ENCODE results near the gene CMKLR1.

CMKLR1 gene

DNA sequence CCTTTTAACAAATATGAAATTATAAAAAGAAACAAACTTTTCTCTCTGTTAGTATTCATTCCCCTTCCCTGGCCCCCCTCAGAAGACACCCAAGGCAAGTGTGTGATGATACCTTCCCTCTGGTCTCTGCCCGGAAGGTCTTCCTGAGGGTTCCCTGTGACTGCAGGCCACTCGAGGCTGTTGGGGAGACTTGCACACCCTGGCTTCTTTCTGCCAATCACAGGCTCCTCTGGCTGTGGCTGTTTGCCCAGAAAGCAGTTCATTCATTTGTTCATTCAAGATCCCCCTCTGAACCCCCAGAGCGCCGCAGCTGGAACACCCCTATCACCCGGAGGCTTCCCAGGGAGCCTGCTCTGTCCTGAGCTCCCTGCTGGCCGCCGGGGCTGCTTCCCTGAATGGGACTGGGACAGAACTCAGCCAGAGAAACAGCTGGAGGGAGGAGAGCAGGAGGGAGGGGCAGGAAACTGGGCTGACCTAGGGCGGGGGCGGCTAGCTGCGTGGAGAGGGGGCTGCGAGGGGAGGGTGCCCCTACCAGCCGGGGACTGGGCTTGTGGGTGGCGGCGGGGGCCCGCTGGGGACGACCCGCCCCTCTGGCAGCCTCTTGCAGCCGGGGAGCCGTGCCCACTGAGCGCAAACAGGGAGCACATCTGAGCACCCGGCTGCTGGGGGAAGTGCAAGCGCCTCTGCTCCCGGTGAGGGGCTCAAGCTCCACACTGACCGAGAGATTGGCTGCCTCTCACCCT is at the start of gene CMKLR1:
CMKLR1 (minus strand) TSS at position 397 of the 743 bp plus-strand sequence. CDS start 45,720 bp downstream, outside the sequence.
- no peak for DNase-seq

- no peak for DNase-seq
These were observed 48.7 kb upstream of the CMKLR1 start for GRCh38 chr12:108387771-108388170.

GRCh38 chr12:108386709-108387360 is 47.7 kb upstream of the CMKLR1 start:
- no peak for DNase-seq

DNA sequence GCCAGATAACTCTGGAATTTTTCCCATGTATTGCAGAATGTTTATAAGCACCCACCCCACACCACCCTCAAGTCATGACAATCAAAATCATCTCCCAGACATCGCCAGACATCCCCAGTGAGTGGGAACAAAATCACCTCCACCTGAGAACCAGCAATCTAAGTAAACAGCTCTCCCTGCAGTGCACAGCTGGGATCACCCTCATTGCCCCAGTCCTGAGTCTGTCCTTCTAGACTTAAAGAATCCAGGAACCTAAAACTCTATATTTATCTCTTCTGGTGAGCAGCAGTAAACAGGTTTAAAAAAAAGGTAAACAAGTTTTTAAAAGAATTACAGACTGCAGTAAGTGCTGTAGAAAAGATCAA is 43.3 kb upstream of the CMKLR1 start:
- DNase-seq = no peak

DNA sequence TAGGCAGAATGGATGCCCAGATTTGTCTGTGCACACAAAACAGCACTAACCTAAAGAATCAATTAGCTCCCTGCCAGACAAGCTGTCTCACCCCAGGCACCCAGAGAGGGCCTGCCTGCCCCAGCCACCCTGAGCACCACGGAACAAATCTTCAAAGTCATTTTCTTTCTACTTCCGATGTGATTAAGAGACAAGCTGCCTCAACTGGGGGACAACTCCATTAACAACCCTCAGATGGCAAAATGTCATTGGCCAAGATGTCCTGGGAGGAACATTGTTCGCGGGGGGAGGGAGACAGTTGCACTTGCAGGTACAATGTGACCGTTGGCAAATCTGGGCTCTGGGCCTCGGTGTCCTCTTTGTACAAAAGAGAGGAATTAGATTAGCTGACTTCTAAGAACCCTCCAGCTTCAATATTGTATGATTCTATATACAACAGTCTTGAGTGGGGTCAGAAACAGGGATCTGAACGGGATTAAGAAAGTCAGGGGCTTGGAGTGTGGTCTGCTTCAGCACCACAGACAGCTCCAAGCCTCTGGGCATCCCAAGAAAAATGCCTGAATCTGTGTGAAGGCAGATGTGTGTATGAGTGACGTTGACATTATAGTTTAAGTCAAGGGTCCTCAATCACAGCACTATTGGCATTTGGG is 42.8 kb upstream of the CMKLR1 start:
- no peak for DNase-seq

GRCh38 chr12:108380382-108380781 is 41.3 kb upstream of the CMKLR1 start:
- no peak for DNase-seq

DNA sequence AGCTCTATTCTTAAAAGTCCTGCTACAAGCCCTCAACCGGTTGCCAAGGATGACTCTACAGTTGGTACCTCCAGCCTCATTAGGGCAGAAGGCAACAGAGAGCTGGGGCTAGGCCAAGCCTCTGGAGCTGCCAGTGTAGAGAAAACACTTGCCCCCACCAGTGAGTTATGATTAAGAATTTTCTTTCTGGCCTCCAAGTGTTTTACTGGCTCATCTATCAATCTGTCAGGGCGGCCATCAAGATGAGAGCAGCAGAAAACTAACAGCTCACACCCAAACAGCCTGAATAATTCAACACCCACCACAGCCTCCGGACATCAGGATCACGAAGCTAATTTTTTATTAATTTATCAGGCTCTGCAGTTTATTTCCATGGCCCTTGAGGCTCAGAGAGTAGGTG is 40.7 kb upstream of the CMKLR1 start:
- no peak for DNase-seq

- DNase-seq = no peak
These were observed 39.8 kb upstream of the CMKLR1 start for GRCh38 chr12:108378926-108379325.

DNA sequence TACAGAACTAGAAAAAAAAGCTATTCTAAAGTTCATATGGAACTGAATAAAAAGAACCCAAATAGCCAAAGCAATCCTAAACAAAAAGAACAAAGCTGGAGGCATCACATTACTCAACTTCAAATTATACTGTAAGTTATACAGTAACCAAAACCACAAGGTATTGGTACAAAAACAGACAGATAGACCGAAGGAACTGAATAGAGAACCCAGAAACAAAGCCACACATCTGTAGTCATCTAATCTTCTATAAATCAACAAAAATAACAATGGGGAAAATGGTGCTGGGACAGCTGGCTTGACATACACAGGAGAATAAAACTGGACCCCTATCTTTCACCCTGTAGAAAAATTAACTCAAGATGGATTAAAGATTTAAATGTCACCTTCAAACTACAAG is 38.1 kb upstream of the CMKLR1 start:
- DNase-seq = no peak

- DNase-seq = no peak
These were observed 37.0 kb upstream of the CMKLR1 start for GRCh38 chr12:108375986-108376663.

- no peak for DNase-seq
These were observed 35.6 kb upstream of the CMKLR1 start for GRCh38 chr12:108374596-108375320.

- DNase-seq = no peak
These were observed 34.0 kb upstream of the CMKLR1 start for GRCh38 chr12:108373111-108373510.

GRCh38 chr12:108371801-108372344 is 32.8 kb upstream of the CMKLR1 start:
- DNase-seq = no peak

GRCh38 chr12:108370415-108370814 is 31.3 kb upstream of the CMKLR1 start:
- no peak for DNase-seq

DNA sequence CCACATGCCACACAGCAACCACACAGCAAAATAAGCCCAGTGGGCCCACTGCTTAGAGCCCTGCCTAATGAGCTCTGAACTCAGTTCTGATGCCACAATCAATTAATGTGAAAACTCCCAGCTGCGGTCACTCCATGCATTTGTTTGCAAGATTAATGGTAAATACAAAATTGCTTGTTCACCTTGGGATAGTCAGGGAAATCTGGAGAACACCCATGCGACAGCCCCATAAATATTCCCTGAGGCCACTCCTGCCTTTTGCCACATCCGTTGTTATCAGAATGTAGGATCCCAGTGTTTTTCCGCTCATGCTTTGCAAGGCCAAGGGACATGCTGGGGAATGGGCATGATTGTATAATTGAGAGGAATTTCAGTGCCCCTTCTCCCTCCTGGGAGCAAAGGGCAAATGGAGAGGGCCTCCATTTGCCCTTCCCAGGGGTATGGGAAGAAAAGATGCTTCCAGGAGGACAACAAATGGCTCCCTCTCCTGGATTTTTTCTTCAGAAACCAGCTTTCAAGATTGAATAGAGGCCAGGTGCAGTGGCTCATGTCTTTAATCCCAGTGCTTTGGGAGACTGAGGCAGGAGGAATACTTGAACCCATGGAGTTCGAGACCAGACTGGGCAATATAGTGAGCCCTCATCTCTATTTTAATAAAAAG is 30.8 kb upstream of the CMKLR1 start:
- DNase-seq = no peak

DNA sequence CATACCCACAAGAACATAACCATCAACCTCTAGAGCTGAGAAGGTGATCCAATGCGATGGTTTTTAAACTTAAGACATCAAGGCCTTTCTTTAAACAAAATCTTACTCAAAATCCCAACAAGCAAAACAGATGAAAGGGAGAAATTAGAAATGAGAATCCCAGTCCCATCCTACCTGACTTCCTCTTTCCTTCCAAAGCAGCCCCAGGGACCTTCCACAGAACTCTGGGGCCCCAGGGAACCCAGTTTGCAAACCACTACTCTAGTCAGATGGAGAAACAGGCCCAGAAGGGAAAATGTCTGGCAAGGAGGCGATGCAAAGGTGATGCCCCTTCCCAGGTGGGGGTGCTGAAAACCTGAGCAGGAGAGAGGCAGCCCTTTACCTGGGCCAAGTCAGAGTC is 29.0 kb upstream of the CMKLR1 start:
- no peak for DNase-seq

DNA sequence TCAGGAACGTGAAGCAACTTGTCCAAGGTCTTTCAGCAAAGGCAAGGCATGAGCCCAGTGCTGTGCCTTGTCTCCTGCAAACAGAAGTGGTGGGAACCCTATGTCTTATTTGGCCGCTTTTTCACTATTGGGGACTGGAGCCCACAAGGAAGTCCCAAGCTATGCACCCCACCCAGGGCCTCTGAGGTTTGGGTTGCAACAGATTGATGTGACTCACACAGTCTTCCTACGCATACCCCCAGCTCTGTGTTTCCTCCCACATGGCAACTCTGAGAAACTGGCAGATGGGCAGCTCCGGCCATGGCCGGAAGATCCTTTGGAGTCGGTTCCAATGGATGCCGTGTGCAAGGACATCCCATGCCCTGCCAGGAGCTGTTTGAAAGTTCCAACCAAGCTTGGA is 28.3 kb upstream of the CMKLR1 start:
- DNase-seq = no peak

DNA sequence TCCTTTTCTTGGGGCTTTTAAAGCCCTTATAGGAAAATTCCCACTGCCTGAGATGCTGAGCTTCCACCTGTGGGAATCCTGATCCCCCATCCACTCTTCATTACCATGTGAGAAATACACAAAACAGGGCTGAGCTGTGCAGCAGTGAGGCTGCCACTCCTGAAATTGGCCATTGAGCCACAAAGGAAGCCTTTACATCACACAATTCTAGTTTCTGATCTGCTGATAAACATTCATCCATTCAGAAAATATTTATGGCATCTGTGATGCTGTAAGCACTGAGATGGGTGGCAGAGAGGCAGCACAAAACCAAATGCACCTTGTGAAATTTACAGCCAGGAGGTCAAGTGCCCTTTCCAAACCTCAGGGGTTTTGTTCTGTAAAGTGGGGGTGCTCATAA is 26.2 kb upstream of the CMKLR1 start:
- DNase-seq = no peak

DNA sequence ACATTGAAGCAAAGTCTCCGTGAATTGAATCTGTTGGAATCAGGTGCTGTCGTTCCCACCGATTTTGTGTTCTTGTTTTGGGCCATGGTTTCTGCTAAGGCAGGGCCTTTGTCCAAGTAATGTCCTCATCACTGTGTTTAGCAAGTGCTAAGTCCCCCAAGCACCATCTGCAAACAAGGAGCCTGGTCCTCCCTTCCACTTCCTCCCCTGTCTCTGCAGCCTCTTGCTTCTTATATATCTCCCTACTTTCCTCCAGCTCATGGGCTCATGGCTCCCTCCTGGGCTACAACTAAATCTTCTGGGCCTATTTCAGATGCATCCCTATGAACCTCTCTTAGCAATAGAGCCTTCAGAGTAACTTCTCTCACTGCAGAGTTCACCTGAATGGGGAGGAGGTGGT is 25.8 kb upstream of the CMKLR1 start:
- DNase-seq = no peak

GRCh38 chr12:108363565-108363964 is 24.5 kb upstream of the CMKLR1 start:
- DNase-seq = no peak

GRCh38 chr12:108363165-108363564 is 24.1 kb upstream of the CMKLR1 start:
- DNase-seq = no peak

DNA sequence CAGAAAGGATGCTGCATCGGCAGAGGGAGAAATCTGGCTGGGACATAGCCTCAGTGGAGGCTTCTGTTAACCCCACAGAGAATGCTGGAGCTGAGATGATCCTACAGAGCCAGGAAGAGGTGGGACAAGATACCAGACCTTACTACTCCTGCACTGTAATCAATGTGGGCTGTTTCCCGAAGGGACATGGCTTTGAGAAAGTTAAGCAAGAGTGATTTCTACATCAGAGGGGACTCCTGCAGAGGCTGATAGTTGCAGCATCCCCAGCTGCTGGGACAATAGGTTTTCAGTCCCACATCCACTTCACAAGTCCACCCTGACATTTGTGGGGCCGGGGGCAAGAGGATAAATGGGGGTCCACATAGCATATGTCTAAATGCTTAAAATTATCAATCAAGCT is 22.5 kb upstream of the CMKLR1 start:
- no peak for DNase-seq

Data from NCI-H526 (cell line).